Skeletal muscle satellite cell (primary cell): ENCODE measurements around the gene WBP11.
"Not testable (repeated sequence)": the region's sequence is repeated elsewhere in the genome, so short reads cannot be mapped to it uniquely, and the experiment has no call there.

Experiments used
- H3K27me3 ChIP-seq: 2 replicates; pipeline ENCODE4 v1.7.0; 2013; ENCODE audit warnings: low read length; ENCODE audit not compliant: control insufficient read depth, insufficient read depth
- H3K36me3 ChIP-seq: 2 replicates; pipeline ENCODE4 v1.7.0; 2013; ENCODE audit warnings: mild to moderate bottlenecking, control low read depth, low read length; ENCODE audit not compliant: insufficient read depth
- H3K4me1 ChIP-seq: 2 replicates; pipeline ENCODE4 v1.7.0; 2013; ENCODE audit warnings: low read length; ENCODE audit not compliant: control insufficient read depth, insufficient read depth
- H3K4me2 ChIP-seq: 2 replicates; pipeline ENCODE4 v1.7.0; 2013; ENCODE audit warnings: mild to moderate bottlenecking, low read length
- H3K4me3 ChIP-seq: 2 replicates; pipeline ENCODE4 v1.7.0; 2013; ENCODE audit warnings: low read length
- H3K9ac ChIP-seq: 2 replicates; pipeline ENCODE4 v1.7.0; 2013; ENCODE audit warnings: mild to moderate bottlenecking, low read depth, low read length, moderate library complexity
- H3K9me3 ChIP-seq: replicated peaks from 2 replicates; pipeline ENCODE4 v1.7.0; 2013; ENCODE audit warnings: mild to moderate bottlenecking, control low read depth, low read length

Gene WBP11

DNA sequence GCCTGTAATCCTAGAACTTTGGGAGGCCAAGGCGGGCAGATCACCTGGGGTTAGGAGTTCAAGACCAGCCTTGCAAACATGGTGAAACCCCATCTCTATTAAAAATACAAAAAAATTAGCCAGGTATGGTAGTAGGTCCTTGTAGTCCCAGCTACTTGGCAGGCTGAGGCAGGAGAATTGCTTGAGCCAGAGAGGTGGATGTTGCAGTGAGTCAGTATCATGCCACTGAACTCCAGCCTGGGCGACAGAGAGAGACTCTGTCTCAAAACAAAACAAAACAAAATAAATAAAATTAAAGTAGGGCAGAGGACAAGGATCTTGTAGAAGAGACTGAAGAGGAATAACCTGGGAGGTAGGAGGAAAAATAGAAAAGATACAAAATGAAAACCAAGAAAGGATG is 61.3 kb downstream of the WBP11 start:
- Histone ChIP-seq H3K27me3 (no peaks in the 10 kb centered on the region), H3K4me3 (no peak overlapping the region), H3K4me2 (no peak overlapping the region), H3K36me3 (no peaks in the 10 kb centered on the region), H3K9me3 (no peaks in the 10 kb centered on the region), H3K4me1 (no peaks in the 10 kb centered on the region), H3K9ac (no peak overlapping the region)

DNA sequence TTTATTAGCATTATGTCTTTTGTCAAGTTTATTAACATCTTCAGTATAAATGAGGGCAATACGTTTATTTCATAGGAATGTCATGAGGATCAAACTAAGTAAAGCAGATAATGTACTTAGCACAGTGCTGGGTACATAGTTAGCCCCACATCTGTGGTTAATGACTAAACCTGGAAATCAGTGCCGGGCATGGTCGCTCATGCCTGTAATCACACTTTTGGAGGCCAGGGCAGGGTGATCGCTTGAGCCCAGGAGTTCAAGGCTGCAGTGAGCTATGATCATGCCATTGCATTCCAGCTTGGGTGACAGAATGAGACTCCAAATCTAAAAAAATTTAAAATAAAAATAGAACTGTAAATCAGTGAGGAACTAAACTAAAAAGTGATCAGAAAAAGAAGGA is 62.1 kb downstream of the WBP11 start:
- no peaks in the 10 kb centered on the region for H3K27me3 ChIP-seq
- no peak overlapping the region for H3K4me3 ChIP-seq
- H3K4me2 ChIP-seq: no peak overlapping the region
- H3K4me1 ChIP-seq: no peaks in the 10 kb centered on the region
- no peaks in the 10 kb centered on the region for H3K9me3 ChIP-seq
- H3K9ac ChIP-seq: no peak overlapping the region
- H3K36me3 ChIP-seq: no peaks in the 10 kb centered on the region

DNA sequence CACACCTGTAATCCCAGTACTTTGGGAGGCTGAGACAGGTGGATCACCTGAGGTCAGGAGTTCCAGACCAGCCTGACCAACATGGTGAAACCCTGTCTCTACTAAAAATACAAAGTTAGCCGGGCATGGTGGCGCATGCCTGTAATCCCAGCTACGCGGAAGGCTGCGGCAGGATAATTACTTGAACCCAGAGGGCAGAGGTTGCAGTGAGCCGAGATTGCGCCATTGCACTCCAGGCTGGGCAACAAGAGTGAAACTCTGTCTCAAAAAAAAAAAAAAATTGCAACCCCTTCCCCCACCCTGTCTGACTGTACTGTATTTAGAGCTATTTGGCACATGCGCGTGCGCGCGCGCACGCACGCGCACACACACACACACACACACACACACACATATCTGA is 66.8 kb downstream of the WBP11 start:
- not testable (repeated sequence) for H3K36me3 ChIP-seq, H3K4me3 ChIP-seq, H3K4me2 ChIP-seq, H3K9me3 ChIP-seq, H3K9ac ChIP-seq, H3K27me3 ChIP-seq, H3K4me1 ChIP-seq
